Endothelial cell of coronary artery (primary cell): ENCODE measurements around the gene SPNS1. TPM values are rescaled to one million over a fixed set of nuclear protein-coding genes. Genes with fewer than 3 reads are reported as not detected.

Experiments
- total RNA-seq: library from RNA; depleted of rRNA; stranded (reverse); fragments of >200 nt; gene quantifications from 2 replicates; pipeline ENCODE4 v1.2.3, GENCODE V29; 2014

SPNS1 gene, protein sequence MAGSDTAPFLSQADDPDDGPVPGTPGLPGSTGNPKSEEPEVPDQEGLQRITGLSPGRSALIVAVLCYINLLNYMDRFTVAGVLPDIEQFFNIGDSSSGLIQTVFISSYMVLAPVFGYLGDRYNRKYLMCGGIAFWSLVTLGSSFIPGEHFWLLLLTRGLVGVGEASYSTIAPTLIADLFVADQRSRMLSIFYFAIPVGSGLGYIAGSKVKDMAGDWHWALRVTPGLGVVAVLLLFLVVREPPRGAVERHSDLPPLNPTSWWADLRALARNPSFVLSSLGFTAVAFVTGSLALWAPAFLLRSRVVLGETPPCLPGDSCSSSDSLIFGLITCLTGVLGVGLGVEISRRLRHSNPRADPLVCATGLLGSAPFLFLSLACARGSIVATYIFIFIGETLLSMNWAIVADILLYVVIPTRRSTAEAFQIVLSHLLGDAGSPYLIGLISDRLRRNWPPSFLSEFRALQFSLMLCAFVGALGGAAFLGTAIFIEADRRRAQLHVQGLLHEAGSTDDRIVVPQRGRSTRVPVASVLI
- total RNA-seq = 26.7 and 29.6 TPM in 2 replicates

DNA sequence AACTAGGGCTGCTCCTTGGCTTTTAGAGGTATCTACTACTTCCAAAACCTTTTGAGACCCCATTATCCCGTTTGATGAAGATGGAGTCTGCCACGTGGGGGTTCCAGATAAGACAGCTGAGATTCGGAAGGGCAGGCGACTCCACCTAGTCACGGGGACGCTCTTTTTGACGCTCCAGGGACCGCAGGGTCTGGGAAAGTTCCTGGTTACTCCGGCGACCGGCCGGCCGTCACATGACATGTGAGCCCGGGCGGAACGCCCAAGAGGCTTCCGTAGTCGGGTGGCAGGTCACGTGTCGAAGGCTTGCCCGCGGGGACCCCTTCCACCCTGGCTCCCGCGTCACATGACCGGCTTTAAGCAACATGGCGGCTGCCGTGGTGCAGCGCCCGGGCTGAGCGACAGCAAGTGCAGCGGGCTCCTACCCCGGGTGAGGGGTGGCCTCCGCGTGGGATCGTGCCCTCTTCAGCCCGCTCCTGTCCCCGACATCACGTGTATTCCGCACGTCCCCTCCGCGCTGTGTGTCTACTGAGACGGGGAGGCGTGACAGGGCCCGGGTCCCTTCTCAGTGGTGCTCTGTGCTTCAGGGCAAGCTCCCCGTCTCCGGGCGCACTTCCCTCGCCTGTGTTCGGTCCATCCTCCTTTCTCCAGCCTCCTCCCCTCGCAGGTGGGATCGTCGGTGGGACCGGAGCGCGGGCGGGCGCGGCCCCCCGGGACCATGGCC, at the start of gene SPNS1:
SPNS1 (plus strand) TSS at position 342 of the 721 bp plus-strand sequence; CDS start at position 716, 374 bp downstream.

DNA sequence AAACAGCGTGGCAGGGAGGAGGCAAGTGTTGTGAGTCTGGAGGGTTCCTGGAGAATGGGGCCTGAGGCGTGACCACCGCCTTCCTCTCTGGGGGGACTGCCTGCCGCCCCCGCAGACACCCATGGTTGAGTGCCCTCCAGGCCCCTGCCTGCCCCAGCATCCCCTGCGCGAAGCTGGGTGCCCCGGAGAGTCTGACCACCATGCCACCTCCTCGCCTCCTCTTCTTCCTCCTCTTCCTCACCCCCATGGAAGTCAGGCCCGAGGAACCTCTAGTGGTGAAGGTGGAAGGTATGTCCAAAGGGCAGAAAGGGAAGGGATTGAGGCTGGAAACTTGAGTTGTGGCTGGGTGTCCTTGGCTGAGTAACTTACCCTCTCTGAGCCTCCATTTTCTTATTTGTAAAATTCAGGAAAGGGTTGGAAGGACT, 42.8 kb upstream of the SPNS1 start, which contains the start of gene CD19:
CD19 (plus strand) TSS at position 171 of the 425 bp plus-strand sequence; CDS start at position 201, 30 bp downstream.

GRCh38 chr16:28950648-28951409, 23.7 kb upstream of the SPNS1 start, which contains the start of gene NFATC2IP:
NFATC2IP (plus strand) TSS chr16:28950937; CDS start chr16:28951012, 75 bp downstream.

DNA sequence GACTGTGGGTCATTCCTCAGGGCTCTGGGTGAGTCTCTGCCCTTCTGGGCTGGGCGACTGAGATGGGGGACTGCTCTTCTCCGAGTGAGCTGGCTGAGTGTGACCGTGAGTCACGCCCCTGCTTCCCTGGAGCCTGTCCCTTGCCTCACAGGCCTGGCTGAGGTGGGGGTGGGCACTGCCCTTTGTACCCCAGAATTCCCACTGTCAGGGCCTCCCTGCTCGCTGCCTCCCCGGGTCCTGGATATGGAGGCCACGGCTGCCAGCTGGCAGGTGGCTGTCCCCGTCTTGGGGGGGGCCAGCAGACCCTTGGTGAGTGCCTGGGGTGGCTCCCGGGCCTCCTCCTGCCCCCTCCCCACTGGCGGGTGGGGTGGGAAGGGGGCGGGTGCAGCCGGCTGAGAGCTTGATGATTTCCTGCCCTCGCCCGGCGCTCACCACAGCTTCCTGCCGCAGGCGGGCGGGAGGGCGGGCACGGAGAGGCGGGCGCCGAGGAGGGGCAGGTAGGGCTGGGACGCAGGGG, 10.1 kb downstream of the SPNS1 start, which contains the start of gene LAT:
LAT (plus strand) TSS at position 434 of the 517 bp plus-strand sequence. CDS start 366 bp downstream, outside the sequence.

Other genes starting within 250 kb of the SPNS1 start
- gene NPIPB9, start 223.0 kb upstream of the SPNS1 start, total RNA-seq = 1.9 and 3.5 TPM in 2 replicates
- 26.7 and 39.5 TPM in 2 replicates for gene ATXN2L, start 151.8 kb upstream of the SPNS1 start, total RNA-seq
- gene TUFM, start 128.4 kb upstream of the SPNS1 start, total RNA-seq = 148 and 160 TPM in 2 replicates
- gene SH2B1, start 110.9 kb upstream of the SPNS1 start, total RNA-seq = 7.3 and 13.4 TPM in 2 replicates
- gene ATP2A1, start 96.3 kb upstream of the SPNS1 start, total RNA-seq = 0.09 and 0.56 TPM in 2 replicates
- 44.0 and 48.0 TPM in 2 replicates for gene RABEP2, start 49.5 kb upstream of the SPNS1 start, total RNA-seq
- not detected in 2 replicates for gene CD19, start 42.8 kb upstream of the SPNS1 start, total RNA-seq
- gene NFATC2IP, start 23.8 kb upstream of the SPNS1 start, total RNA-seq = 17.5 and 19.9 TPM in 2 replicates
- 0.36 and 0.56 TPM in 2 replicates for gene LAT, start 10.3 kb downstream of the SPNS1 start, total RNA-seq